GM19043 (cell line): Measurements from ENCODE around the gene GRIK3.
"Not testable (repeated sequence)": the region's sequence is repeated elsewhere in the genome, so short reads cannot be mapped to it uniquely, and the experiment has no call there.

ENCODE experiments used
- ATAC-seq: cut with Tn5 transposase; IDR thresholded peaks from one replicate; pipeline ENCODE4 v1.9.1; 2021; ENCODE audit warnings: low read depth; ENCODE audit not compliant: unreplicated experiment

Gene GRIK3

DNA sequence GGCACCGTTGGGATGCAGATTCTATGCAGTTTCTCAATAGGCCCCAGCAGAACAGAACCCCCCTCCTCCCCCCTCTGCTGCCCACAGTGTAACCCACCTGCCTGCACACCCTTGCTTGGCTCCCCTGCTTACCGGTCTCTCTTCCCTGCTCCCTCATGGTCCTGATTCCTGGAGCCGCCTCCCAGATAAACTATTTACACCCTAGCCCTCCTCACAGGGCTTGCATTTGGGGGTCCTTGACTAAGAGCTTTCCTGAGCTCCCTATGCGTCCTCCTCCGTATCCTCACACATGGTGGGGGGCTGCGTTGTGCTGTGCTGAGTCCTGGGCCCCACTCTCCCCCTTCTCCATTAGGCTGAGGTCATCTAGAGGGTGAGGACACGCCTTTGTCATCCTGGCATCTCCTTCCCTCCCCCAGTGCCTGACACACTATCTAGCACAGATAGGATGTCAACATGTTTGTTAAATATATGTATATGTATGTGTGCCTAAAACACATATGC lies 121.9 kb downstream of the GRIK3 start:
- no peak for ATAC-seq

DNA sequence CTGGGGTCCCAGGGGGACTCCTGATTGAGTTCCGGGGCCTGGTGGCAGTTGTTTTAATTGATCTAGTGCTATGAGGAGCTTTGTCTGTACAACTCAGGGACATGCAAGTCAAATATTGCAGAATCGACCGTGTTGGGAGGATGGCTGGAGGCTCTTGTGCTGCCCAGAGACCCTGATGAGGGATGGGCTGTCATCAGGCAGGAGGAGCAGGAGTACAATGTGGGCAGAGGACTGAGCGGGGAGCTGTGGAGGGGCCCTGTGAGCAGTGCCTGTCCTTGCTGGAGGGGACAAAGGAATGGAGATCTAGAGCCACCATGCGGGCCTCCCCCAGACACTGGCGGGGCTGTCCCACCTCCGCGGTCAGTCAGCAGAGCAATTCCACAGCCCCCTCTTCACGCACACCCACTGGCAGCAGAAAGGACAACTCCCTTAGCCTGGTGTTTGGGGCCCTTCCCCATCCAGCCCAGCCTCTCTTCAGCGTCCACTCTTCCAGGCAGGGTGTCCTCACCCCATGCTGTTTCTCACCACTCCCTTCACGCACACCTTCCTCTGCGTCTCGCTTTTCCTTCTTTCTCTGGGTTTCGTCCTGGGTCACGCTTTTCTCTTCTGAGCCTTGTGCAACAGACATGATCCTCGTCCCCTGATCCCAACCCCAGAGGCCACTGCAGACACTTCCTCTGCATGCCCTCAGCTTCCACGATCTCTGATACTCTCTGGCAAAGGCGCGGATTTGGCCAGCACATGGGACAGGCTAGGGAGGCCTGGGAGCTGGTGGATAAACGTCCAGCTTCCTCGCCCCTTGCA lies 122.6 kb downstream of the GRIK3 start:
- ATAC-seq: no peak

DNA sequence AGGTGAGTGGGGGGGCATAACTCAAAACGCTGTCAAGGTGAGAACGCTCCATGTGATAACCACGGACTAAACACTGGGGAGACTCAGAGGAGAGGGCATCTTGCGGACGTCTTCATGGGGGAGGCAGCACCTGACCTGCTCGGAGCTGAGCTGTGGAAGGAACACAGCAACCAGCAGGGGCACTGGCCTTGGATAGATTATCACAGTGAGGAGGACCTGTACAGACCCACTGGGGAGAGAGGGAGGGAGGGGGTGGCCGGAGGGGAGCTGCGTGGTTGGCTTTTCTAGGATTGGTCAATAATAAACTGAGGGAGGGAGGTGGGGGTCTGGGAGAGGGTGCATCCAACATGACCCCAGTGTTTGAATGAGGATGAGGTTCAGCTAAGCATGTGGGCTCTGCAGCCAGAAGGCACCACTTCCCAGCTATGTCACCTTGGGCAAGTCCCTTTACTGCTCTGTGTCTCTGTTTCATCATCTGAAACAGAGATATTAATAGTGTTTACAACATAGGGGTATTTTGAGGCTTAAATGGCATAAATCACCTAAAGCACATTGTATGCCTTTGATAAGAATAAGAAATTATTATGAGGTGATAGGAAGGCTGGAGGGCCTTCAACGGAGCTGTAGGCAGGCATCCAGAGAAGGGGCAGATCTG lies 123.3 kb downstream of the GRIK3 start:
- ATAC-seq: no peak

DNA sequence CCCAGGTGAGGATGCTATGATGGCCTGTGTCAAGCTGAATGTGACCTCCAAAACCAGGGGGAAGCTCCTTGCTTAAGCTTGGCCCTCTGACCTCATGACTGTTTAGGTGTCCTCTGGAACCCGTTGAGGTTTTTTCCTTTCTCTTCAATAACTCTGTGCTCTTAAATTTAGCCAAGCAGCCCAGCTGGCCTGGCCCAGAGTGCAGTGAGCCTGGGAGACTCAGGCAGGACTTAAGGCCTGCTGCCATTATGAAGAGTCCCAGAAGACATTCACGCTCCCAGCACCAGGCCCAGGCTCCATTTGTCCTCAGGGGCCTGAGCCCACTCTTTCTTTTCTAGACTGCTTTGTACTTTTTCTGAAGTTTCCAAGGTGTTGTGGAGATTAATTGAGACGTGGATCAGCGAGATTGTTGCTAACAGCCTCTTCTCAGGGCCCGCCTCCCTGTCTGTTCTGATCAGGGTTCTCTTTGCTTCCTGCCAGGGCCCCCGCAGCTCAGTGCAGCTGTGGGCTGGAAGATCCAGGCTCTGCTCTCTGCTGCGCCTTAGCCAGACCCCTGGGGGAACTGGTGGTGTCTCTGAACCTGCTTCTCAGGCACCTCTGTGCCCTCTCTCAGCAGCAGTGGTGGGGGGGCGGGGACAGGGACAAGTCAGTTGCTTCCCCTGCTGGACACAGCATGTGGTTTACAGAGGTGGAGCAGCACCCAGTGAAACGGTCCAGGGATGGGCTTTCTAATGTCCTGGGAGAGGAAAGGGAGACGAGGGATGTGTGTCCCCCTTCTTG lies 124.2 kb downstream of the GRIK3 start:
- ATAC-seq: no peak

DNA sequence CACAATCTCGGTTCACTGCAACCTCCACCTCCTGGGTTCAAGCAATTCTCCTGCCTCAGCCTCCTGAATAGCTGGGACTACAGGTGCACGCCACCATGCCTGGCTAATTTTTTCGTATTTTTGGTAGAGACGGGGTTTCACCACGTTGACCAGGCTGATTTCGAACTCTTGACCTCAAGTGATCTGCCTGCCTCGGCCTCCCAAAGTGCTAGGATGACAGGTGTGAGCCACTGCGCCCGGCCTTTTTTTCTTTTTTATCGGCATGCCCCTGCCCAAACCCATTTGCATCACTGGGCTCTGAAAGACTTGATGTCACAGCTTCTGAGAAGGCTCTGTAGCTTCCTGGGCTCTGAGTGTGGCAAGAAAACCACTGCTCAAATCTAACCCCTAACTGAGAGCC lies 125.0 kb downstream of the GRIK3 start:
- not testable (repeated sequence) for ATAC-seq

DNA sequence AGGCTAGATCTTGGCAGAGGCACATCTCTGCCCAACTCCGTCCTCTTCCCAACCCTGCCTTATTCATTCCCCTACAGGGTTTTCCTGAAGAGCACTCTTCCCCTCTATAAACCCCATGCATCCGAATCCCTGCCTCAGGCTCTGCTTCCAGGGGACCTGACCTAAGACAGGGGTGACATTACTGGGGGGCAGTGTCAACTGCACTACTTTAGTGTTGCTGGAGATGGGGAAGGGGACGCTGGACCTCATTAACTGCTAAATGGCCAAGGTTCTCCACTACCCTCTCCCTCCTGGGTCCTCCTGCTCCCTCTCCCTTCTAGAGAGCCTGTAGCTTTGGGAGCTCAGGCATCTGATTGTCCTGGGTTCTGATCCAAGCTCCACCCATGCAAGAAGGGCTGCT lies 126.2 kb downstream of the GRIK3 start:
- no peak for ATAC-seq

DNA sequence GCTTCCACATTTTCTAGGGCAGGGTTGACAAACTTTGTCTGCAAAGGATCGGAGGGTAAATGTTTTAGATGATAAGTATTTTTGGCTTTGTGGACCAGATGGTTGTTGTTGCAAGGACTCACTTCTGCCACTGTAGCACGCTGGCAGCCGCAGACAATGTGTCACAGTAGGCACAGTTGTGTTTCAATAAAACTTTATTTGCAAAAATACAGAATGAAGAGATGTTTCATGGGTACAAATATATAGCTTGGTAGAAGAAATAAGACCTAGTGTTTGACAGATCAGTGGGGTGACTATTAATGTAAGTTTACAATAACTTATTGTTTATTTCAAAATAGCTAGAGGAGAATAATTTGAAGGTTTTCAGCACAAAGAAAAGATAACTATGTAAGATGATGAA lies 127.8 kb downstream of the GRIK3 start:
- ATAC-seq: no peak

DNA sequence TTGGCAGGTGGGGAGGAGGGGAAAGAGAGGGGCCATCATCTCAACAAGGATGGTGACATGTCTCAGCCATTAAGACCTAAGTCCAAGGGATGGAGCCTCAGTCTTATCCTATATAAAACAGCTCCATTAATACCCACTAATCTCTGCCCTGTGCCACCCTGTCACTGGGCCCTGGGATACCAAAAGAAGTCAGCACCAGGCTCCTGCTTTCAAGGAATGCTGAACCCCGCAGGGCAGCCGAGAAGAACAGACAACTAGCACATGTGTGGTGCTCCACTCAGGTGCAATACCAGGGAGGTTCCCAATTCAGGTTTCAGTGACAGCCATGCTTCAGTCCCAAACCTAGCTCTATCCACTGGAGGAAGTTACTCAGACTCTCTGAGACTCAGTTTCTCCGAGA lies 128.4 kb downstream of the GRIK3 start:
- ATAC-seq: no peak

DNA sequence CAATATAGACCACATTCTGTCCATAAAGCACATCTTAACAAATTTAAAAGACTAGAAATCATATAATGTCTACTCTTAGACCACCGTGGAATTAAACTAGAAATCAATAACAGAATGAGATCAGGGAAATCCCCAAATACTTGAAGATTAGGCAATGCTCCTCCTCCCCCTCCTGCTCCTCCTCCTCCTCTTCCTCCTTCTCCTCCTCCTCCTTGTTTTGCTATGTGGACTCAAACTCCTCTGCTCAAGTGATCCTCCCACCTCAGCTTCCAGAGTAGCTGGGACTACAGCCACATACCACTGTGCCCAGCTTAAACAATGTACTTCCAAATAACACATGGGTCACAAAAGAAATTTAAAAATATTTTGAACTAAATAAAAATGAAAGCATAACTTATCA lies 134.2 kb downstream of the GRIK3 start:
- ATAC-seq: no peak

DNA sequence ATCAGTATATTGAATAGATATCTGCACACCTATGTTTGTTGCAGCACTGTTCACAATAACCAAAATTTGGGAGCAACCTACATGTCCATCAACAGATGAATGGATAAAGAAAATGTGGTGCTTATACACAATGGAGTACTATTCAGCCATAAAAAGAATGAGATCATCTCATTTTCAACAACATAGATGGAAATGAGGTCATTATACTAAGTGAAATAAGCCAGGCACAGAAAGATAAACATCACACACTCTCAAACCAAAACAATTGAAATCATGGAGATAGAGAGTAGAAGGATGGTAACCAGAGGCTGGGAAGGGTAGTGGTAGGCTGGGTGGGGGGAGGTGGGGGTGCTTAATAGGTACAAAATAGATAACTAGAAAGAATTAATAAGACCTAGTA lies 136.5 kb downstream of the GRIK3 start:
- ATAC-seq: not testable (repeated sequence)

DNA sequence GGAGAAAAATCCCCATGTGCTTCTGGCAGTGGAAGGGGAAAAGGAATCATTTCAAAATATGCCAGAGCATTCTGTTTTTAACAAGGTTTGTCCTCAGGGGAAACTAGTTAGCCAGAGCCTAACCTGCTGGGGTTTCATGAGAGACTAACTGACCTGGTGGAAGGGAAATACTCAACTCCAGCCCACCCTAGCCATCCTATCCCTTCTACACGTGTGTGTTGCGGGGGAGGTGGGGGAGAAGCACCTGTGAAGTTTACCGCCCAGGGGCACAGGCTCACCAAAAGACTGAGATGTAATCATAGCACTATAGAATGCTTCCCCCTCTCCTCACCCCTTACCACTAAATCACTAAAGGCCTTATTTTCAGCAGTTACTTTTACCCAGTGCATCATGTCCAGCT lies 139.5 kb downstream of the GRIK3 start:
- no peak for ATAC-seq

DNA sequence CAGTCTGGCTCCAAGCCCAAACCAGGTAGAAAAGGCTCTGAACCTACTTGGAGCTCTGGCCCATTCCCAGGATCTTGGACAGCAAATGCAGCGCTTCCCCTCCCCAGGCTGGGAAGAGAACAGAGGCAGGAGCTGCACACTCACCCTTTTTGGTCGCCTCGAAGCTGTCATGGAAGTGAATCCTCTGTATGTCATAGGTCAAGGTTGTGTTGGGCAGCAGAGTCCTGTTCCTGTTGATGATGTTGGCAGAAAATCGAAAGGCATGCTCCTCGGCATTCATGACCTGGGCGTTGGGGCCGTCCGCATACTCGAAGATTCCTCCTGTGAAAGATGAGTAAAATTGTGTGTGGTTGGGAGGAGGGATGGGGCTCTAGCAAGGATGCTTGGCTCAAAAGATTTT lies 143.5 kb downstream of the GRIK3 start:
- no peak for ATAC-seq

DNA sequence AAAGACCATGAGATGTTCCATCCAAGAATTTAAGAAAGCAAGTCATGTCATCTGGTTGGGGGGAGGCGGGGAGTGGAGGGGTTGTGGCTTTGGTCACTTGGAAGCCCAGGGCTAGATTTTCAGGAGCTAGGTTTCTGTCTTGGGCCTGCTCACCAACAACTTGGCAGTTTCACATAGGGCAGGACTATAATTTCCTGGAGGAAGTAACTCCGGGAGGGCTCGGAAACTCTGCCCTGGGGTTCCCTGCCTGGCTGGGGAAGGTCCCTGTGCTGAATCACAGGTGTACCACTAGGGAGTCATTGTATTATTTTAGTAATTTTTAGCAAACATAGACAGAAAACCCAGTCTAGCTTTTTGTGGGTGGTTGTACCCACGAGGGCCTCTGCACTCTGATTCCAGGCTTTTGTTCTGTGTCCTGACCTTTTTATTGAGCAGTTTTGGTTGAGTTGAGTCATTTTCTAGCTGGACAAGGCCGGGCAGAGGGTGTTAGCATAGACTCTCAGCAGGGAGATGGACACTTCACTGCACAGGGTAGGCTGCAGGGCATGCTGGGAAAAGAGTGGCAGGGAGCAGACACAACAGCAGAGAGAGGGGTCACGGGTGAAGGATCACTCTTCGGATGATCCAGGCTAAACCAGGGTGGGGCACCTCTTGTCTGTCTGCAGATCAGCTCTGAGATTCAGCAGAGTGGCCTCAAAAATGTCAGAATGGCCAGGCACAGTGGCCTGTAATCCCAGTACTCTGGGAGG lies 144.7 kb downstream of the GRIK3 start:
- no peak for ATAC-seq

DNA sequence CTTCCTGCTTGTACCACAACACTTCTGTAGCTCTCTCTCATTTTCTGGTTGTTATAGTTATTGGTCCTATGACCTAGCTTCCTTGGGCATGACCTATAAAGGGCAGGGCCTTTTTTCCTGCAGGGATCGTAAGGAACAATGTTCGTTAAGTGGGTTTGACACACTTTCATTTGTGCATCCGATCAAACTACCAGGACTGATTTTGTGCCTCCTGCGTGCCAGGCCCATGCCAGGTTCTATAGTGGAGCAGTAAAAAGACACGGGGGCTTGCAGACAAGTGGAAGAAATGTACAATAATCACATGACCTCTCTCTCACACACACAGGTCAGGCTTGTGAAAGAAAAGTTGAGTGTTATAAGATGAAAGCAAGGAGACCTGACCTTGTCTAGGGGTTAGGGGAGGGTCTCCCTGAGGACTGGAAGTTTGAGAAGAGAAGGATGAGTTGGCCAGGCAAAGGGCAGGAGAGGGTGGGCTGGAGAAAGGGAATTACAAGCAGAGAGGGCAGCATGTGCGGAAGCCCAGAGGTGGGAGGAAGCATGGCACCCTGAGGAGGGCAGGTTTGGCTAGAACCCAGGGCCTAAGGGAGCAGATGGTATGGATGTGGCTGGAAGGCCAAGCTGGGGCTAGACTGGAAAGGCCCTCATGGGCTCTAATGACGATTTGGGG lies 145.4 kb downstream of the GRIK3 start:
- ATAC-seq: no peak

DNA sequence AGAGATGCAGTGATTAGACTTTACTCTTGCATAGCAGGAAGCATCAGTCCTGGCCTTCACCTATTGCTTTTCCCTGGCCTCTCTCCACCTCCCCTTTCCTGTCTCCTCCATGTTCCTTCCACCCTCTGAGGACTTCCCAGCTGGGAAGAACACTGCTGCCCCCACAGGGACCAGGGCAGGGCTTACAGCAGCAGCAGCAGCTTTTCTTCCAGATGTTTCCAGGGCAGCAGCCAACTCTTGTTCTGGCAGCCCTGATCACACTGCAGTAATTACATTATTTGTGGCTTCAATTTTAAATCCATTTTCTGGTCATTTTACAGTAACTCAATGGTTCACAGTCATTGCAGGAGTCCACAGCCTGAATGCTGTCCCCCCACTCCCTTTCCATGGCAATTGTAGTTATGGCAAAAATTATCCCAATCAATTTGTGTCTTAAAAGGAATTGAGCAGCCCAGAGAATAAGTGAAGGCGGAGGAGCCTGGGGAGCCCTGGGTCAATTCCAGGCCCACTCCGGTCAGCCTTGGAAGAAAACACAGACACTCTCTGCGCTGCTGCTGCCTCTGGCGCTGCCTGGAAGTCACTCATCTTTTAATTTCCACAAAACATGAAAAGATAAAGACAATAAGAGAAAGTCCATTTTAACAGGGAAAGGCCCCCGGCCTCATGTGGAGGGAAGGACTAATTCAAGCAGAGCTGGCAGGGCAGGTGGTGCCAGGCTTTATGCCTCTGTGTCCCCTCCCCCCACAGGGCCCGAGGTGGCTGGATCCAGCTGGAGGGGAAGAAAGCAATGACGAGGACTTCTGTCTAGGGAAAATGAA lies 148.6 kb downstream of the GRIK3 start:
- ATAC-seq: no peak

DNA sequence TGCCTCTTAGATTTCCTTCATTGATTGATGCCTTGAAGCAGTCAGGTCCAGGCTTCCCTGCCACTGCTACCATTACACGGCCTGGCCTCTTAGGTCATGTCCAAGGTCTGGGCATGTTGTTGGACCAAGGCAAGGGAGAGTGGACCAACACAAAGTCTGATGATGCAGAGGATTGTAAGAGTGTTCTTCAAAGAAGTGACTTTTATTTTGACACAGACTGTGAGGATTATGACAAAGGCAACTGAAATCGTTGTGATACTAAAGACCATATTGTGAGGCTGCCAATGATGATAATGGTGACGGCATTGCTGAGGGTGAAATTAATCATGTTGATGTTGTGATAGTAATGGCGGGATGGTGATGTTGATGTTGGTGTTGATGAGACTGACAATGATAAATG lies 149.5 kb downstream of the GRIK3 start:
- ATAC-seq: no peak

DNA sequence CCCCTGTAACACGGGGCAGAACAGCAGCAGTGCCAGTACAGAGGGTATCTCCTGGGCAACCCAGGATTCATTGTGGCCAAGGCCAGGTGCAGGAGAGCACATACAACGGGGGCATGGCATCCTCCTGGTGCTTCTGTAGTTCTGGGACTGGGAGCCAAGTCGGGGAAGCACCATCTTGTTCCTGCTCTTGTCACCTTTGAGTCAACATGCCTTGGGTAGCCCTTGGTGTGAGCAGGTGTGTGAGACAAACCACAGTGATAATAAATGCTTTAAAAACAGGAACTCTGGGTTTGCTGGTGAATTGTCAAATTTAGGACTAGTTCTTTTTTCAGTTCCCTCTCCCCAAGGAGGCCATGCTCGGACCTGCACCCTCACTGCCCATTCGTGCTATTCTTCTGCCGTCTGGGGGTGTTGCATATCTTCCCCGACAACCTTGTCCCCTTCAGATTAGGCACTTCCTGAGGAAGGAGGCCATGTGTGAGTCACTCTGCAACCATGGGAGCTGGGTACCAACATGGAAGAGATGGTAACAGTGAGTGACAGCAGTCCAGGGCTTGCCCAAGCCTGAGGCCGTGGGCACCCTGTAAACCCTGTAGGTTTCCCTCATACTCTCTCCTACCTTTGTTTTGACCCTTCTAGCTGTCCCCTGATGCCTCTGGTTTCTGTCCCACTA lies 150.2 kb downstream of the GRIK3 start:
- ATAC-seq: no peak

DNA sequence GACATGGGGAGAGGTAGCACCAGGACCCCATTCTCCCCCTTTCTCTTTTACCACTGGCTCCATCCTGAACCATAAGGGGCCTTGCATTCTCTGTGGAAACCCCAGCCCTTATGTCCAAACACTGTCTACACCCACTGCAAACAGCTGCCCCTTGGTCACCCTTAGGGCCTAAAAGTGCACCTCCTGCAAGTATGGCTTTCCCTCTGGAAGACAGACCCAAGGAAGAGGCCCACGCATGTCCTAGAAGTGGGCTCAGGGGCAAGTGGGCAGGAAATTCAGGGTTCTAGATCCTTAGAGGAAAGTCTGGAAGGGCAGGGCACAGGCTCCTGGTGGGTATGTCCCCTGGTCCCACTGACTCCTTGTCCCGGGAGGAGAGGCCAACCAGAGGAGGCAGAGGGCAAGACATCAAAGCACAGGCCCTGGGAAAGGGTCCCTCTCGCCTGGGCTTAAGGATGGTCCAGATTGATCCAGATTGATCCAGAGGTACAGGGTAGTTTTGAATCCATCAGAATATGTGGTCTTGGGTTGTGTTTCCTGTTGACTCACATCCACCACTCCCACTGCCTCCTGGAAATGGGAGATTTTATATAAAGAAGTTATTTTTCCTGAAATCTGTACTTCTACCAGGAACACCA lies 150.9 kb downstream of the GRIK3 start:
- ATAC-seq: no peak
